Astrocyte (in vitro differentiated cells and primary cell): ENCODE data around the gene DMPK. TPM values are rescaled to one million over a fixed set of nuclear protein-coding genes. Genes with fewer than 3 reads are reported as not detected.

Experiments
- DNase-seq: peaks from one replicate; pipeline ENCODE4 v3.0.0-alpha.2; 2010; ENCODE audit warnings: low read depth
- FAIRE-seq: peaks from 2 replicates; lab custom pipeline; 2011; peaks lifted over from hg19 to GRCh38; lab: Jason Lieb, UNC
- H2AFZ ChIP-seq: 2 replicates; pipeline ENCODE4 v1.6.0; 2012; ENCODE audit warnings: low read depth, low read length, inconsistent platforms
- H3K27ac ChIP-seq: 2 replicates; pipeline ENCODE4 v1.5.1; 2011; ENCODE audit warnings: low read depth, low read length, inconsistent platforms
- H3K27me3 ChIP-seq: 2 replicates; pipeline ENCODE4 v1.6.0; 2011; ENCODE audit warnings: low read length, inconsistent platforms; ENCODE audit not compliant: insufficient read depth
- H3K36me3 ChIP-seq: 2 replicates; pipeline ENCODE4 v1.5.1; 2011; ENCODE audit warnings: low read length, inconsistent platforms; ENCODE audit not compliant: insufficient read depth
- H3K4me1 ChIP-seq: 2 replicates; pipeline ENCODE4 v1.5.1; 2011; ENCODE audit warnings: low read length, inconsistent platforms; ENCODE audit not compliant: insufficient read depth
- H3K4me2 ChIP-seq: 2 replicates; pipeline ENCODE4 v1.6.0; 2012; ENCODE audit warnings: low read length, inconsistent platforms
- H3K4me3 ChIP-seq: 2 replicates; pipeline ENCODE4 v1.5.1; 2011; ENCODE audit warnings: low read depth, mild to moderate bottlenecking, low read length, inconsistent platforms; ENCODE audit not compliant: insufficient read depth
- H3K79me2 ChIP-seq: 2 replicates; pipeline ENCODE4 v1.6.0; 2012; ENCODE audit warnings: mild to moderate bottlenecking, low read length, inconsistent platforms; ENCODE audit not compliant: insufficient read depth
- H3K9ac ChIP-seq: 2 replicates; pipeline ENCODE4 v1.6.0; 2012; ENCODE audit warnings: mild to moderate bottlenecking, low read length, inconsistent platforms
- H3K9me3 ChIP-seq: 2 replicates; pipeline ENCODE4 v1.5.1; 2012; ENCODE audit warnings: low read depth, mild to moderate bottlenecking, low read length, inconsistent platforms; ENCODE audit not compliant: insufficient read depth
- H4K20me1 ChIP-seq: 2 replicates; pipeline ENCODE4 v1.6.0; 2012; ENCODE audit warnings: low read length, inconsistent platforms; ENCODE audit not compliant: insufficient read depth
- H3K27ac Mint-ChIP-seq: one replicate; pipeline ENCODE4 v1.8.0; 2021; ENCODE audit warnings: mild to moderate bottlenecking, mixed read lengths; ENCODE audit not compliant: unreplicated experiment
- H3K27me3 Mint-ChIP-seq: one replicate; pipeline ENCODE4 v1.8.0; 2021; ENCODE audit warnings: low read depth, mixed read lengths; ENCODE audit not compliant: unreplicated experiment
- H3K36me3 Mint-ChIP-seq: one replicate; pipeline ENCODE4 v1.8.0; 2021; ENCODE audit warnings: low read depth, mixed read lengths; ENCODE audit not compliant: unreplicated experiment
- H3K4me1 Mint-ChIP-seq: one replicate; pipeline ENCODE4 v1.8.0; 2021; ENCODE audit warnings: low read depth, mixed read lengths; ENCODE audit not compliant: unreplicated experiment
- H3K4me3 Mint-ChIP-seq: one replicate; pipeline ENCODE4 v1.8.0; 2021; ENCODE audit warnings: mild to moderate bottlenecking, moderate library complexity, mixed read lengths; ENCODE audit not compliant: unreplicated experiment
- H3K9me3 Mint-ChIP-seq: one replicate; pipeline ENCODE4 v1.8.0; 2021; ENCODE audit warnings: mild to moderate bottlenecking, mixed read lengths; ENCODE audit not compliant: unreplicated experiment
- CTCF ChIP-seq: IDR thresholded peaks from 2 replicates; pipeline ENCODE4 v1.5.1; 2011; ENCODE audit warnings: low read depth, mild to moderate bottlenecking, inconsistent platforms, low read length, moderate library complexity; ENCODE audit not compliant: insufficient read depth
- EZH2 ChIP-seq: IDR thresholded peaks from 2 replicates; pipeline ENCODE4 v1.6.1; 2012; ENCODE audit warnings: mild to moderate bottlenecking, low read length, inconsistent platforms; ENCODE audit not compliant: insufficient read depth
- total RNA-seq: library from RNA; stranded (reverse); gene quantifications from 2 replicates; pipeline ENCODE4 v1.2.1, GENCODE V29; 2021

Gene DMPK
- total RNA-seq, 1 donor from 2014 or later, result 75.2 TPM

GRCh38 chr19:45739498-45740439 lies 42.5 kb downstream of the DMPK start:
- Mint-ChIP-seq H3K27me3 (peaks cover 7% of the 10 kb centered on the region), H3K9me3 (no peaks in the 10 kb centered on the region), H3K4me1 (no peaks in the 10 kb centered on the region), H3K27ac (no peak overlapping the region), H3K4me3 (no peak overlapping the region), H3K36me3 (no peaks in the 10 kb centered on the region)
- FAIRE-seq (no peak), DNase-seq (no peak)
- H3K9ac ChIP-seq, result no peak overlapping the region
- no peaks in the 10 kb centered on the region for H3K36me3 ChIP-seq
- no peaks in the 10 kb centered on the region for H4K20me1 ChIP-seq
- H2AFZ ChIP-seq, result no peak overlapping the region
- no peak for TF ChIP-seq EZH2
- no peak for TF ChIP-seq CTCF
- H3K9me3 ChIP-seq, result no peaks in the 10 kb centered on the region
- H3K27me3 ChIP-seq, result no peaks in the 10 kb centered on the region
- no peak overlapping the region for H3K4me3 ChIP-seq
- H3K79me2 ChIP-seq, result no peaks in the 10 kb centered on the region
- H3K4me2 ChIP-seq, result no peak overlapping the region
- no peaks in the 10 kb centered on the region for H3K4me1 ChIP-seq
- H3K27ac ChIP-seq, result no peak overlapping the region

- H3K79me2 ChIP-seq, result peaks cover 24% of the 10 kb centered on the region
- H3K4me3 Mint-ChIP-seq, result no peak within 1 kb of the TSS
- FAIRE-seq, result no peak
Measured at GRCh38 chr19:45733160-45733810, 49.0 kb downstream of the DMPK start, which contains the start of gene MEIOSIN. MEIOSIN (plus strand) TSS chr19:45733439; CDS start chr19:45735377, 1,938 bp downstream.

More at GRCh38 chr19:45733160-45733810, 49.0 kb downstream of the DMPK start, which contains the start of gene MEIOSIN:
- Histone ChIP-seq H3K27me3 (no peaks in the 10 kb centered on the region), H3K9ac (no peak within 1 kb of the TSS), H3K4me1 (no peaks in the 10 kb centered on the region), H3K36me3 (no peaks in the 10 kb centered on the region), H3K27ac (no peak within 1 kb of the TSS), H3K9me3 (no peaks in the 10 kb centered on the region), H4K20me1 (peaks cover 17% of the 10 kb centered on the region), H2AFZ (no peak within 1 kb of the TSS), H3K4me3 (no peak within 1 kb of the TSS), H3K4me2 (no peak within 1 kb of the TSS)
- Mint-ChIP-seq H3K27me3 (peaks cover 2% of the 10 kb centered on the region), H3K27ac (no peak within 1 kb of the TSS), H3K4me1 (peaks cover 1% of the 10 kb centered on the region), H3K9me3 (no peaks in the 10 kb centered on the region), H3K36me3 (peaks cover 2% of the 10 kb centered on the region)
- TF ChIP-seq CTCF (no peak), EZH2 (no peak)
- no peak for DNase-seq
